ENCODE measurements around the gene PDE11A.

The PDE11A gene

DNA sequence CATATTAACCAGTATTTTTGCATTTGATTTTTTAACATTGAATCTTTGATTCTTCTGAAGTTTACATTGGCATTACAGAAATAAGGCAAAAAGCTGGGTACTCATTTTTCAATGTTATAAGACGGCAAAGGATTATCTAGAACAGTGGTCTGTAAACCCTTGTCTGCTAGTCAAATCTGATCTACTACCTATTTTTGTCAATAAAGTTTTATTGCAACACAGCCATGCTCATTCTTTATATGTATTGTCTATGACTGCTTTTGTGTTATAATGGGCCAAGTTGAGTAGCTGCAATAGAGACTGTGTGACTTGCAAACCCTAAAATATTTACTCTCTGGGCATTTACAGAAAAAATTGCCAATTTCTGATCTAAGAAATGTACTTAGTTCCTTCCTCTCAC lies 181.0 kb downstream of the PDE11A start:
- H3K27ac ChIP-seq = no peak overlapping the region
- no peak overlapping the region for H3K4me3 ChIP-seq

DNA sequence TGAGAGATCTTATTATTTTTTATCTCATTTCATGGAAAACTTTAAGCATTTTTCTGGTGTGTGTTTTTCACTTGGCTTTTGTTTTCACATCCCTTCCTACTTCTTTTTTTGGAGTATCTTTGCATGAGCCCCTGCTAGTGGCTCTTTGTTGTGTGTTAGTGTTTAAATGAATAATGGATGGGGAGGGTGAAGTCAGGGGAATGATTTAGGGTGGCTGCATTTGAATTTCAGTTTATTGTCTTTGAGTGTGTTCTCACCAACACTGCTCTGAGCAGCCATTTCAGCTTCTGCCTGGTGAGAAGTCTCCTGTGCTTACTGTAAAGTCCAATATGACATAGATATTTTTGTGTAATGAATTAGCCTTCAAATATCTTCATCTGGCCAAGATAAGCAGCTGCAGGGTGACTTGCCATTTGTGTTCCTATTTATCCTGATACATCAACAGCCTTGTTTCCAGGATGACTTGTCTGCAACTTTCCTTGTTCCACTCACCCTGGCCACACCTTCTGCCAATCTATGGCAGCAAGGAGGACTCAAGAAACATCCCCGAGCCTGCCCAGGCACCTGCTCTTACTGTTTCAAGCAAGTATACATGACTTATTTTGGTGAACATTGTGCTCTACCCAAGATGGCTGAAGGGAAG lies 182.6 kb downstream of the PDE11A start:
- H3K4me3 ChIP-seq = no peak overlapping the region
- H3K27ac ChIP-seq = no peak overlapping the region

- Histone ChIP-seq H3K27ac (no peak overlapping the region), H3K4me3 (no peak overlapping the region)
Observed at GRCh38 chr2:177888581-177888980, 184.0 kb downstream of the PDE11A start.

GRCh38 chr2:177887722-177888121 lies 184.9 kb downstream of the PDE11A start:
- no peak overlapping the region for H3K27ac ChIP-seq
- no peak overlapping the region for H3K4me3 ChIP-seq

- Histone ChIP-seq H3K27ac (no peak overlapping the region), H3K4me3 (no peak overlapping the region)
Observed at GRCh38 chr2:177886824-177887223, 185.8 kb downstream of the PDE11A start.

DNA sequence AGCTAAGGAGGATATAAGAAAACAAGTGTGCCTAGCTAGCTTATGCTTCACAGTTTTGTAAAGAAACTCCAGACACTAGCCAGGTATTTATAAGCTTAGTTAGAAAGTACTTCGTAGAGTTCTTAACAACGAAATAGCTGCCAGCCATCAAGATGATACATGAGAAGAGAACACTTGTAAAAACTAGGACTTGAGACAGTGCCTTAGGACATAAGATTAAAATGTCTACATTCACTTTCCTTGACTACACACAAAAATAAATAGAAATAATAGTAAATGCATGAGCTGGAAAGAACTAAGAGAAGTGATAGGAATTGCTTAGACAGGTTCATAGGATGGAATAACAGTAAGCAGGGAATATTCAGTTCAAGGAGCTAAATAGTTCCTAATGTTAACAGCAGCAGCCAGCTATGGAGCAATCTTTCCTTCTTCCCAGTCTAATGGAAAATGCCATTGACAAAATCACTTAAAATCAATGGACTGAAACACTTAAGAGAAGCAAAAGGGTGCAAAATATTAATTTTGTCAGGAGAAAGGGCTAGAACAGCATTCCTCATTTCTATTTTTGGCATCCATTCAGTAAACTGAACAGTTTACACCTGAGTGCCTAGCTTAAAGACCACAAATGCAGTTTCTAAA lies 186.6 kb downstream of the PDE11A start:
- H3K4me3 ChIP-seq = no peak overlapping the region
- no peak overlapping the region for H3K27ac ChIP-seq

DNA sequence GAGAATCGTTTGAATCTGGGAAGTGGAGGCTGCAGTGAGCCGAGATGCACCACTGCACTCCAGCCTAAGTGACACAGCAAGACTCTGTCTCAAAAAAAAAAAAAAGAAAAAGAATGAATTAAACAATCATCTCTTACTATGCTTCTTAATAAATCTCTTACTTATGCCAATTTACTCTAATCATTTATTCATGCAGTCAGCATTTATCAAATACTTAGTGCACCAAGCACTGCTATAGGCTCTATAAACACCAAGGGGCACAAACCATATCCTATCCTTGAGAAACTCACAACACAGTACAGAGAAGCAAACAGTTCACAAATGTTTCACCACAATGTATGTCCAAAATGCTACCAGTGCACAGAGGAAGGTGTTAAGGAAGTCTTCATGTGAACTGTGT lies 189.4 kb downstream of the PDE11A start:
- no peak overlapping the region for H3K4me3 ChIP-seq
- H3K27ac ChIP-seq = no peak overlapping the region

GRCh38 chr2:177882501-177882900 lies 190.1 kb downstream of the PDE11A start:
- no peak overlapping the region for H3K27ac ChIP-seq
- H3K4me3 ChIP-seq = no peak overlapping the region

DNA sequence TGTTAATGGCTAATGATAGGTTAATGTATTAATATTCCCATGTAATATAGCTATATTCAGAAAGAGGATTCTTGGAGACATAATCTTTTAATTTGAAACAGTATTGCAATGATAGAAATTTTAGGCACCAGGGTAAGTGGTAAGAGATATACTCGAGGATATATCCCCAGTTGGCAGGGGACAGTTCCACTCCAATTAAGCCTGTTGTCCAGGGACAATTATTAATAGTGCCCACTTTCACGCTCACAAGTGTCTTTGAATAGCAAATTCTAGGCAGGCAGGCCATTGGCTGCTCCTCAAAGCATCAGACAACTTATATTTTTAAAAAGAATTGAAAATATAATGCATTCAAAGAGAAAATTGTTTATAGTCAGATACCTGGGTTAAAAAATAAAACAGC lies 190.7 kb downstream of the PDE11A start:
- no peak overlapping the region for H3K27ac ChIP-seq
- H3K4me3 ChIP-seq = no peak overlapping the region

DNA sequence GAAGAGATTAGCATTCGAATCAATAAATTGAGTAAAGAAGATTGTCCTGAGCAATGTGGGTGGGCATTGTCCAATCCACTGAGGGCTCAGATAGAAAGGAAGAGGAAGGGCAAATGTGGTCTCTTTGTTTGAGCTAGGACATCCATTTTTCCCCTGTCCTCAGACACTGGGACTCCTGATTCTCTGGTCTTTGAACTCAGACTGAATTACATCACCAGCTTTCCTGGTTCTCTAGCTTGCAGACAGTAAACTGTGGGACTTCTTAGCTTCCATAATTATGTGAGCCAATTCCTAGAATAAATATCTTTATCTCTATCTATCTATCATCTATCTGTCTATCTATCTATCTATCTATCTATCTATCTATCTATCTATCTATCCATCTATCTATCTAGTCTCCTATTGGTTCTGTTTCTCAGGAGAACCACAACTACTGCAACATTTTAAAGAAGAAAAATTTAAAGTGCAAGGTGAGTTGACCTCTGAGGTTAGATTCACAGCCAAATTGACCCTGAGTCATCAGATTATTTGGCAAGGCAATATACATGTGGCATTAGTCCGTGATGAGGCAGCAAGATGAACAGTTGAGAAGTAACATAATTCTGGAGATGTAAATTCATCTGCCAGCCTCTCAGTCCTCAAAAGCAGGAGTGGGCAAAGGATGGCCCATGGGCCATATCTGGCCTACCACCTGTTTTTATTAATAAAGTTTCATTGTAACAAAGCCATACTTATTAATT lies 191.4 kb downstream of the PDE11A start:
- Histone ChIP-seq H3K4me3 (no peak overlapping the region), H3K27ac (no peak overlapping the region)

GRCh38 chr2:177880285-177880684 lies 192.3 kb downstream of the PDE11A start:
- no peak overlapping the region for H3K27ac ChIP-seq
- H3K4me3 ChIP-seq = no peak overlapping the region

DNA sequence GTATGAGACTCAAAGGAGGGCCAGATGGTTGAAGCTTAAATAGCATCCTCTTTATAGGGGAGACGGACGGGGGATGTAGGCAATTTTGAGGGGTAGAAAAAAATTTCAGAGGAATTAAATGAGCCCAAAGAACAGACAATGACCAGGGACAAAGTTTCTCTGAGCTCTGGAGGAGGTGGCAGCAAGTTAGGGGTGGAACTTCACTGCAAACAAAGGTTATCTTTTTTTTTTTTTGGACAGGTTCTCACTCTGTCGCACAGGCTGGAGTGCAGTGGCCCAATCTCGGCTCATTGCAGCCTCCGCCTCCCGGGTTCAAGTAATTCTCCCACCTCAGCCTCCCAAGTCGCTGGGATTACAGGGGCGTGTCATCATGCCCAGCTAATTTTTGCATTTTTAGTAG lies 195.6 kb downstream of the PDE11A start:
- Histone ChIP-seq H3K27ac (no peak overlapping the region), H3K4me3 (no peak overlapping the region)

DNA sequence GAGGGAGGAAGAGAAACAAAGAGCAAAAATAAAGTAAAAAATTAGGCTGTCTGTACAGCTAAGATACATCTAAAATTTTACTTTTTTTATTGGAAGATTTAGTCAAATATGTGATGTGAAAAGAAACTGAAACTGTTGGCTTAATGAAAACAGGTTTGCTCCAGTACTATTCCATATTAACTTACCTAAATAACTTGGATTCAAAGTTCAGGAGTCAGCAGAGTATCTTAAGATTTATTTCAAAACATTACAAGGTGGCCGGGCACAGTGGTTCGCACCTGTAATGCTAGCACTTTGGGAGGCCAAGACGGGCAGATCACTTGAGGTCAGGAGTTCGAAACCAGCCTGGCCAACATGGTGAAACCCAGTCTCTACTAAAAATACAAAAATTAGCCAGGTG lies 197.9 kb downstream of the PDE11A start:
- Histone ChIP-seq H3K27ac (no peak overlapping the region), H3K4me3 (no peak overlapping the region)

- no peak overlapping the region for H3K27ac ChIP-seq
Observed at GRCh38 chr2:177873915-177874314, 198.7 kb downstream of the PDE11A start.

GRCh38 chr2:177872286-177872685 lies 200.3 kb downstream of the PDE11A start:
- Histone ChIP-seq H3K27ac (no peak overlapping the region), H3K4me3 (no peak overlapping the region)

More at GRCh38 chr2:177873915-177874314, 198.7 kb downstream of the PDE11A start:
- H3K4me3 ChIP-seq = no peak overlapping the region

GRCh38 chr2:177869912-177870311 lies 202.7 kb downstream of the PDE11A start:
- no peak overlapping the region for H3K27ac ChIP-seq

GRCh38 chr2:177869209-177869608 lies 203.4 kb downstream of the PDE11A start:
- Histone ChIP-seq H3K27ac (no peak overlapping the region), H3K4me3 (no peak overlapping the region)

More at GRCh38 chr2:177869912-177870311, 202.7 kb downstream of the PDE11A start:
- H3K4me3 ChIP-seq = no peak overlapping the region

- Histone ChIP-seq H3K4me3 (no peak overlapping the region), H3K27ac (no peak overlapping the region)
Observed at GRCh38 chr2:177868806-177869205, 203.8 kb downstream of the PDE11A start.

DNA sequence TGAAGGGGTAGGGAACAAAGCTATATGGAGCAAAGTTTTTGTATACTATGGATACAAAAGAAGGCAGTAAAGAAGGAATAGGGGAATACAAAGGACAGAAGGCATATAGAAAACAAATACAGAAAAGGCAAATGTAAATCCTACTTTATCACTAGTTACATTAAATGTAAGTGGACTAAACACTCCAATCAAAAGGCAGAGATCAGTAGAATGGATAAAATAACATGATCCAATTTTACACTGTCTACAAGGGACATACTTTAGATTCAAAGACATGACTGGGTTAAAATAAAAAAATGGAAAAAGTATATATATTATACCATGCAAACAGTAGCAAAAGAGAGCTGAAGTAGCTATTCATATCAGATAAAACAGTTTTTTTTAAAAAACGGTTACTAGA lies 215.0 kb downstream of the PDE11A start:
- H3K27ac ChIP-seq = no peak overlapping the region
- H3K4me3 ChIP-seq = no peak overlapping the region

GRCh38 chr2:177852389-177852788 lies 220.2 kb downstream of the PDE11A start:
- no peak overlapping the region for H3K4me3 ChIP-seq
- no peak overlapping the region for H3K27ac ChIP-seq

DNA sequence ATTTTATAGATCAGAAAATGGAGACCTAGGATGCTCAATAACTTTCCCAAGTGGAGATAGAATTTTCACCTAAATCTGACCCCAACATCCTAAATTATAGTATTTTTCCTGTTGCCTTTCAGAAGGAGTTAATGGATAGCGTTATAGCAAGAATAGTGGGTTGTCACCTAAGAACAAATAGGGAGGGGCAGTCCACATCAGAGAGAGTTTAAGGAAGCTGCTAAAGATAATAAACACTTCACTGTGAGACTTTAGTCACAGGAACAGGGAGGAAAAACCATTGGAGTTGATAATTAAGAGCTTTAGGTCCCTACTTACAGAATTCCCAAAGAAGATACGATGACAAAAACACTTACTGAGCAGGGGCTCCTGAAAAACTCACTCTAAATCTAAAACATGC lies 229.4 kb downstream of the PDE11A start:
- Histone ChIP-seq H3K4me3 (no peak overlapping the region), H3K27ac (no peak overlapping the region)

Data from skin epidermis (tissue), 12 donors.